SK-N-SH (cell line): ENCODE measurements around the gene WDR93. TPM values are rescaled to one million over a fixed set of nuclear protein-coding genes. Genes with fewer than 3 reads are reported as not detected.

Experiments
- CTCF ChIA-PET: fragments of 300-600, 350-600 bp; formaldehyde crosslinking; extraction: SDS; loops from one replicate; lab custom pipeline; 2021; lab: Yijun Ruan, JAX
- POLR2A ChIA-PET: fragments of 350-600 bp; sonication (Branson Sonifier 250); formaldehyde crosslinking; extraction: SDS; loops from one replicate; lab custom pipeline; 2020; ENCODE audit warnings: antibody characterized with exemption, inconsistent platforms; lab: Yijun Ruan, JAX
- DNase-seq: peaks from one replicate; pipeline ENCODE4 v3.0.0; 2012
- H2AFZ ChIP-seq: fragments of 200-600 bp; sonication (generic); 2 replicates; pipeline ENCODE4 v1.8.1; 2016; ENCODE audit warnings: antibody characterized with exemption, mild to moderate bottlenecking, low read depth
- H3F3A ChIP-seq: fragments of 200-600 bp; sonication (generic); replicated peaks from 2 replicates; pipeline ENCODE3; 2016; ENCODE audit warnings: antibody characterized with exemption, mild to moderate bottlenecking; ENCODE audit not compliant: insufficient read depth
- H3K27ac ChIP-seq, 2 experiments: fragments of 200-500 bp in 1 of 2; fragments of 200-600 bp in 1 of 2; sonication (Bioruptor generic) in 1 of 2; sonication (generic), shearing (Covaris generic) in 1 of 2; 2 replicates each; pipeline versions ENCODE4 v1.5.1 to v1.6.1; 2014 to 2016; ENCODE audit warnings: low read depth in 2 of 2, inconsistent platforms in 1 of 2, low read length in 1 of 2, mild to moderate bottlenecking in 1 of 2, mixed read lengths in 1 of 2
- H3K27me3 ChIP-seq: fragments of 200-600 bp; sonication (generic), shearing (Covaris generic); 2 replicates; pipeline ENCODE4 v1.6.1; 2016; ENCODE audit warnings: mixed run types; ENCODE audit not compliant: insufficient read depth
- H3K36me3 ChIP-seq, 2 experiments: fragments of 200-500 bp in 1 of 2; fragments of 200-600 bp in 1 of 2; sonication (Bioruptor generic) in 1 of 2; sonication (generic) in 1 of 2; replicated peaks in 1 of 2; 2 replicates each; pipeline versions ENCODE3 to v1.5.1; 2014 to 2016; ENCODE audit warnings: low read length in 1 of 2, mild to moderate bottlenecking in 1 of 2; ENCODE audit not compliant: insufficient read depth in 2 of 2, control insufficient read depth in 1 of 2
- H3K4me1 ChIP-seq, 2 experiments: fragments of 200-500 bp in 1 of 2; fragments of 200-600 bp in 1 of 2; sonication (Bioruptor generic) in 1 of 2; sonication (generic), shearing (Covaris generic) in 1 of 2; 2 replicates each; pipeline versions ENCODE4 v1.5.1 to v1.6.1; 2014 to 2016; ENCODE audit warnings: low read depth in 1 of 2, low read length in 1 of 2, mixed run types in 1 of 2; ENCODE audit not compliant: insufficient read depth in 2 of 2, control insufficient read depth in 1 of 2
- H3K4me2 ChIP-seq: fragments of 200-600 bp; sonication (generic), shearing (Covaris generic); 2 replicates; pipeline ENCODE4 v1.6.1; 2017; ENCODE audit warnings: mixed run types
- H3K4me3 ChIP-seq, 2 experiments: fragments of 200-500 bp in 1 of 2; fragments of 200-600 bp in 1 of 2; sonication (Bioruptor generic) in 1 of 2; sonication (generic), shearing (Covaris generic) in 1 of 2; 2 replicates each; pipeline versions ENCODE4 v1.5.1 to v1.8.1; 2014 to 2016; ENCODE audit warnings: low read depth in 2 of 2, inconsistent platforms in 1 of 2, low read length in 1 of 2, mild to moderate bottlenecking in 1 of 2, mixed read lengths in 1 of 2, moderate library complexity in 1 of 2
- H3K79me2 ChIP-seq: fragments of 200-600 bp; sonication (generic); 2 replicates; pipeline ENCODE4 v1.8.1; 2017; ENCODE audit warnings: mild to moderate bottlenecking; ENCODE audit not compliant: insufficient read depth
- H3K9ac ChIP-seq: fragments of 200-600 bp; sonication (generic); 2 replicates; pipeline ENCODE4 v1.6.1; 2017; ENCODE audit warnings: mixed run types
- H3K9me2 ChIP-seq: fragments of 200-600 bp; sonication (generic); 2 replicates; pipeline ENCODE4 v1.6.1; 2017; ENCODE audit warnings: mixed run types
- H3K9me3 ChIP-seq: fragments of 200-600 bp; sonication (generic); 2 replicates; pipeline ENCODE4 v1.6.1; 2017; ENCODE audit warnings: mixed run types, mild to moderate bottlenecking, moderate library complexity
- H4K20me1 ChIP-seq: fragments of 200-600 bp; sonication (generic); 2 replicates; pipeline ENCODE4 v1.6.1; 2017; ENCODE audit warnings: mild to moderate bottlenecking, mixed run types; ENCODE audit not compliant: insufficient read depth
- CHD2 ChIP-seq: fragments of 150-350 bp; IDR thresholded peaks from 2 replicates; pipeline ENCODE4 v1.6.1; 2018; ENCODE audit warnings: low read length; ENCODE audit not compliant: partially characterized antibody
- CTCF ChIP-seq: fragments of 200-600 bp; sonication (generic); IDR thresholded peaks from 2 replicates; pipeline ENCODE4 v1.6.1; 2017; ENCODE audit warnings: antibody characterized with exemption, mild to moderate bottlenecking, moderate library complexity
- EZH2phosphoT487 ChIP-seq: fragments of 200-600 bp; sonication (generic); IDR thresholded peaks from 2 replicates; pipeline ENCODE4 v1.6.1; 2017; ENCODE audit warnings: low read depth, mixed run types, mild to moderate bottlenecking, antibody characterized with exemption, moderate library complexity, borderline replicate concordance
- FOSL2 ChIP-seq: IDR thresholded peaks from 2 replicates; pipeline ENCODE4 v1.4.0; 2012; ENCODE audit warnings: low read depth, mild to moderate bottlenecking, moderate library complexity, borderline replicate concordance
- FOXJ3 ChIP-seq: sonication (generic); formaldehyde crosslinking; IDR thresholded peaks from 2 replicates; pipeline ENCODE4 v1.5.1; 2020; ENCODE audit warnings: mild to moderate bottlenecking, missing genetic modification reagents
- GABPA ChIP-seq: IDR thresholded peaks from 2 replicates; pipeline ENCODE4 v1.4.0; 2012; ENCODE audit warnings: low read depth, mild to moderate bottlenecking
- JUND ChIP-seq: IDR thresholded peaks from 2 replicates; pipeline ENCODE4 v1.4.0; 2012
- MEF2A ChIP-seq: IDR thresholded peaks from 2 replicates; pipeline ENCODE4 v1.4.0; 2012; ENCODE audit warnings: low read depth, borderline replicate concordance
- MXI1 ChIP-seq: IDR thresholded peaks from 2 replicates; pipeline ENCODE4 v1.6.1; 2012; ENCODE audit warnings: mild to moderate bottlenecking, low read depth, low read length, improper control_type of control experiment
- NFIC ChIP-seq: IDR thresholded peaks from 2 replicates; pipeline ENCODE4 v1.4.0; 2012; ENCODE audit warnings: borderline replicate concordance
- RAD21 ChIP-seq: IDR thresholded peaks from 2 replicates; pipeline ENCODE4 v1.6.1; 2012; ENCODE audit warnings: mild to moderate bottlenecking, low read length
- RCOR1 ChIP-seq: fragments of 150-350 bp; IDR thresholded peaks from 2 replicates; pipeline ENCODE4 v1.6.1; 2017; ENCODE audit warnings: antibody characterized with exemption, low read length
- RFX5 ChIP-seq: IDR thresholded peaks from 2 replicates; pipeline ENCODE4 v1.6.1; 2012; ENCODE audit warnings: mild to moderate bottlenecking, improper control_type of control experiment, low read length
- RXRA ChIP-seq: IDR thresholded peaks from 2 replicates; pipeline ENCODE4 v1.4.0; 2012; ENCODE audit warnings: low read depth, mild to moderate bottlenecking, borderline replicate concordance
- SIN3A ChIP-seq: IDR thresholded peaks from 2 replicates; pipeline ENCODE4 v1.6.1; 2012; ENCODE audit warnings: low read depth, mild to moderate bottlenecking, low read length, moderate library complexity, borderline replicate concordance
- SMC3 ChIP-seq: IDR thresholded peaks from 2 replicates; pipeline ENCODE4 v1.6.1; 2012; ENCODE audit warnings: low read depth, low read length, improper control_type of control experiment
- TAF1 ChIP-seq: IDR thresholded peaks from 2 replicates; pipeline ENCODE4 v1.6.1; 2012; ENCODE audit warnings: low read depth, mild to moderate bottlenecking, low read length, moderate library complexity, borderline replicate concordance
- TCF12 ChIP-seq: IDR thresholded peaks from 2 replicates; pipeline ENCODE4 v1.4.0; 2012
- TEAD4 ChIP-seq: IDR thresholded peaks from 2 replicates; pipeline ENCODE4 v1.4.0; 2012; ENCODE audit warnings: mild to moderate bottlenecking, borderline replicate concordance; ENCODE audit not compliant: insufficient read depth
- YY1 ChIP-seq: IDR thresholded peaks from 2 replicates; pipeline ENCODE4 v1.4.0; 2012; ENCODE audit warnings: low read depth, mild to moderate bottlenecking
- ZBTB33 ChIP-seq: IDR thresholded peaks from 2 replicates; pipeline ENCODE4 v1.4.0; 2012; ENCODE audit warnings: low read depth, borderline replicate concordance
- WGBS: methylation state at CpG from one replicate; pipeline ENCODE4 v1.1.6; 2017; ENCODE audit warnings: low lambda C conversion rate; 5-methylcytosine and 5-hydroxymethylcytosine counted together
- polyA plus RNA-seq, 3 experiments: library from polyadenylated mRNA; depleted of rRNA; stranded (reverse); fragments of >200 nt; gene quantifications; 2 replicates each; pipeline ENCODE4 v1.2.3, GENCODE V29; 2012
- TF ChIP-seq, protein P1 (sequence below): IDR thresholded peaks from 2 replicates; pipeline ENCODE4 v1.4.0; 2012; ENCODE audit warnings: low read depth

WDR93 gene
- polyA plus RNA-seq, 1 of the 3 experiments (the other 2 are of a cell fraction), result 0.35 TPM

GRCh38 chr15:89765694-89766093 is 75.1 kb downstream of the WDR93 start:
- no peaks in the 10 kb centered on the region for H3K9me3 ChIP-seq
- ChIA-PET CTCF (interaction anchor here (1.0 kb wide), 1 partner anchor 12 kb away, joined by 3 read pairs; no protein-coding TSS in a partner anchor), POLR2A (no interaction called here)
- WGBS, result 0% methylated on average over 1 of the region's 1 CpG
- TF ChIP-seq FOSL2 (no peak), MEF2A (no peak), SIN3A (no peak), ZBTB33 (no peak), RCOR1 (no peak), RFX5 (no peak), TCF12 (no peak), YY1 (no peak), EZH2phosphoT487 (no peak), SMC3 (no peak), GABPA (no peak), MXI1 (no peak), TAF1 (no peak), NFIC (no peak)
- TF ChIP-seq, protein P1, sequence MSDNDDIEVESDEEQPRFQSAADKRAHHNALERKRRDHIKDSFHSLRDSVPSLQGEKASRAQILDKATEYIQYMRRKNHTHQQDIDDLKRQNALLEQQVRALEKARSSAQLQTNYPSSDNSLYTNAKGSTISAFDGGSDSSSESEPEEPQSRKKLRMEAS, result no peak
- H3K9me2 ChIP-seq, result no peaks in the 10 kb centered on the region
- no peaks in the 10 kb centered on the region for H3K36me3 ChIP-seq
- H3K4me1 ChIP-seq, result peaks cover 10 to 15% of the 10 kb centered on the region in 2 experiments; a peak in 2 of 4 replicates
- no peak overlapping the region for H3K27ac ChIP-seq
- no peak for DNase-seq
- H3K4me3 ChIP-seq, result no peak overlapping the region
- no peak overlapping the region for H2AFZ ChIP-seq
- H4K20me1 ChIP-seq, result no peaks in the 10 kb centered on the region
- H3K79me2 ChIP-seq, result no peaks in the 10 kb centered on the region
- no peaks in the 10 kb centered on the region for H3K27me3 ChIP-seq
- H3K9ac ChIP-seq, result no peak overlapping the region
- H3F3A ChIP-seq, result peaks cover 5% of the 10 kb centered on the region
- H3K4me2 ChIP-seq, result no peak overlapping the region

GRCh38 chr15:89766357-89767311 is 76.0 kb downstream of the WDR93 start:
- Histone ChIP-seq H3F3A (peaks cover 5% of the 10 kb centered on the region), H2AFZ (no peak overlapping the region), H3K27ac (no peak overlapping the region), H3K9me2 (no peaks in the 10 kb centered on the region), H4K20me1 (no peaks in the 10 kb centered on the region), H3K4me2 (no peak overlapping the region), H3K79me2 (no peaks in the 10 kb centered on the region), H3K4me3 (no peak overlapping the region), H3K4me1 (peaks cover 4 to 15% of the 10 kb centered on the region in 2 experiments; a peak in 2 of 4 replicates), H3K27me3 (no peaks in the 10 kb centered on the region)
- ChIA-PET POLR2A (no interaction called here), CTCF (interaction anchor here (1.0 kb wide), 1 partner anchor 11 kb away, joined by 3 read pairs; no protein-coding TSS in a partner anchor)
- no peak for DNase-seq
- TF ChIP-seq NFIC, result no peak
- no peak for TF ChIP-seq FOXJ3 (CRISPR knock-in tag)
- TF ChIP-seq JUND, result no peak
- TF ChIP-seq ZBTB33, result no peak
- TF ChIP-seq CTCF, result no peak
- no peak for TF ChIP-seq CHD2
- TF ChIP-seq TAF1, result no peak
- no peak for TF ChIP-seq TEAD4
- TF ChIP-seq RXRA, result no peak
- no peak for TF ChIP-seq RAD21
- TF ChIP-seq, all 33 proteins: peak for 0
- 92% methylated on average over 10 of the region's 16 CpGs for WGBS
- Histone ChIP-seq H3K9me3 (no peaks in the 10 kb centered on the region), H3K36me3 (no peaks in the 10 kb centered on the region), H3K9ac (no peak overlapping the region)
